Vagina (tissue), 2 donors: ENCODE measurements around the gene ARPIN. TPM values are rescaled to one million over a fixed set of nuclear protein-coding genes. Genes with fewer than 3 reads are reported as not detected.

Source experiments
- DNase-seq, 2 donors: peaks; one replicate each; pipeline ENCODE4 v3.0.0-alpha.2; 2017; ENCODE audit errors: extremely low spot score in 2 of 2
- H3K27ac ChIP-seq: fragments of 200-600 bp; sonication (generic); one replicate; pipeline ENCODE4 v1.5.1; 2019
- H3K27me3 ChIP-seq: fragments of 200-600 bp; sonication (generic); one replicate; pipeline ENCODE4 v1.5.1; 2019
- H3K36me3 ChIP-seq, 2 donors: fragments of 200-600 bp; sonication (generic); one replicate each; pipeline ENCODE4 v1.5.1; 2017 to 2019
- H3K4me1 ChIP-seq: fragments of 200-600 bp; sonication (generic); one replicate; pipeline ENCODE4 v1.5.1; 2019
- H3K4me3 ChIP-seq, 2 donors: fragments of 200-600 bp; sonication (generic); 1 replicate in 1 of 2; 2 replicates in 1 of 2; pipeline ENCODE4 v1.5.1; 2016 to 2019
- H3K9me3 ChIP-seq: fragments of 200-600 bp; sonication (generic); one replicate; pipeline ENCODE4 v1.5.1; 2019
- POLR2A ChIP-seq, 2 donors: fragments of 450-650 bp; IDR thresholded peaks; one replicate each; pipeline ENCODE4 v1.6.1; 2017; ENCODE audit warnings: antibody characterized with exemption in 2 of 2, mild to moderate bottlenecking in 2 of 2, moderate library complexity in 2 of 2
- POLR2AphosphoS5 ChIP-seq, 2 donors: sonication (generic); formaldehyde crosslinking; IDR thresholded peaks; one replicate each; pipeline ENCODE4 v1.9.0; 2017; ENCODE audit warnings: antibody characterized with exemption in 2 of 2, mild to moderate bottlenecking in 2 of 2, low read depth in 1 of 2; ENCODE audit not compliant: insufficient read depth in 1 of 2
- intact Hi-C: fragments of 100-400 bp; cut with DNase I; formaldehyde crosslinking; loops from one replicate; pipeline ENCODE4 v1.15.1; 2023
- total RNA-seq: library from RNA; depleted of rRNA; stranded (reverse); fragments of >200 nt; gene quantifications from one replicate; pipeline ENCODE4 v1.2.3, GENCODE V29; 2016
- TF ChIP-seq, protein P1 (sequence below), 3 experiments: fragments of 450-650 bp in 2 of 3; fragments of 200-600 bp in 1 of 3; sonication (generic) in 1 of 3; IDR thresholded peaks; one replicate each; pipeline ENCODE4 v1.5.1; 2017 to 2019; ENCODE audit warnings: antibody characterized with exemption in 3 of 3, mild to moderate bottlenecking in 2 of 3, moderate library complexity in 2 of 3

Gene ARPIN
- total RNA-seq, 1 donor from 2014 or later = 20.1 TPM

- peaks cover 0 to 34% of the 10 kb centered on the region in 2 donors for H3K36me3 ChIP-seq
- H3K27ac ChIP-seq = no peak overlapping the region
- no peak for DNase-seq
Observed at GRCh38 chr15:89864958-89865739, 47.6 kb downstream of the ARPIN start.

DNA sequence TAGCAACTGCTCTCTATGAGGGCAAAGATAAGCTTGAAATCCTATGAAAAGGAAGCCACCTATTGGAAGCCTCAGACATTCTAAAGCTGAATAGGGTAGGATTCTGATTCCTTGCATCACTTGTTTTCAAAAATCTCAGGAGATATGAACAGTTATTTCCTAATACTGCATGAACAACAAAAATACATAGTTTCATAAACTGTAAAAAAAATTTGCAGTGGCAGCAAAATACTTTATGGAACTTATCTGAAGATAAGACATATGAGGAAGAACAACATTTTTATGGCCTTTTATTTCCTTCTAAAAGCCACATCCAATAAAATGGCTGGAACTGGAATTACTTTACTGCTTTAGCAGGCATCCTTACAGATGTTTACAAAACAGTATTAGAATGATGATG, 48.8 kb downstream of the ARPIN start:
- Histone ChIP-seq H3K36me3 (peaks cover 0 to 33% of the 10 kb centered on the region in 2 donors), H3K4me3 (no peak overlapping the region), H3K27me3 (no peaks in the 10 kb centered on the region), H3K4me1 (no peaks in the 10 kb centered on the region), H3K27ac (no peak overlapping the region), H3K9me3 (no peaks in the 10 kb centered on the region)
- no peak for DNase-seq
- TF ChIP-seq, protein P1, sequence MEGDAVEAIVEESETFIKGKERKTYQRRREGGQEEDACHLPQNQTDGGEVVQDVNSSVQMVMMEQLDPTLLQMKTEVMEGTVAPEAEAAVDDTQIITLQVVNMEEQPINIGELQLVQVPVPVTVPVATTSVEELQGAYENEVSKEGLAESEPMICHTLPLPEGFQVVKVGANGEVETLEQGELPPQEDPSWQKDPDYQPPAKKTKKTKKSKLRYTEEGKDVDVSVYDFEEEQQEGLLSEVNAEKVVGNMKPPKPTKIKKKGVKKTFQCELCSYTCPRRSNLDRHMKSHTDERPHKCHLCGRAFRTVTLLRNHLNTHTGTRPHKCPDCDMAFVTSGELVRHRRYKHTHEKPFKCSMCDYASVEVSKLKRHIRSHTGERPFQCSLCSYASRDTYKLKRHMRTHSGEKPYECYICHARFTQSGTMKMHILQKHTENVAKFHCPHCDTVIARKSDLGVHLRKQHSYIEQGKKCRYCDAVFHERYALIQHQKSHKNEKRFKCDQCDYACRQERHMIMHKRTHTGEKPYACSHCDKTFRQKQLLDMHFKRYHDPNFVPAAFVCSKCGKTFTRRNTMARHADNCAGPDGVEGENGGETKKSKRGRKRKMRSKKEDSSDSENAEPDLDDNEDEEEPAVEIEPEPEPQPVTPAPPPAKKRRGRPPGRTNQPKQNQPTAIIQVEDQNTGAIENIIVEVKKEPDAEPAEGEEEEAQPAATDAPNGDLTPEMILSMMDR (IDR thresholded peaks at IDR 0.05) = no peak
- no peak for TF ChIP-seq POLR2A (IDR thresholded peaks at IDR 0.05)
- no peak for TF ChIP-seq POLR2AphosphoS5 (IDR thresholded peaks at IDR 0.05; ENCODE audit: insufficient read depth in 1 of 2, low read depth in 1 of 2)
- intact Hi-C loops = no loop called here

More at GRCh38 chr15:89864958-89865739, 47.6 kb downstream of the ARPIN start:
- intact Hi-C loops = no loop called here
- TF ChIP-seq, protein P1 (IDR thresholded peaks at IDR 0.05) = no peak
- H3K4me1 ChIP-seq = no peaks in the 10 kb centered on the region
- no peaks in the 10 kb centered on the region for H3K27me3 ChIP-seq
- H3K9me3 ChIP-seq = no peaks in the 10 kb centered on the region
- no peak overlapping the region for H3K4me3 ChIP-seq

DNA sequence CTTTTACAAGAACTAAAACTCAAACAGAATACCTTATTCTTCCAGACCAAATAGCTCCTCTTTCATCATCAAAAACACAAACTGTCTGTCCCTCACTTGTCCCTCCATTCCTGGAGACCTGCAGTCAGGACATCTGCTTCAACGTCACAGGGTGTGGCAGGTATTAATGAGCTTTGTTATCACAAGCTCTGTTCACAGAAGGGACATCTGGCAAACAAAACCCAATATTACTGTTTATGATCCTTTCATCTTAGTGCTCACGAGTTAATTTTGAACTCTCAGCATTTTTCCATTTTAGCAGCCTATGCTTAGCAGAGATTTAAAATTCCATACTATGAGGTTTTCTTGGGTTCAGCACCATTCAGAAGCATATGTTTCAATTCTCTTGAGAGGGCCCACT, 51.9 kb downstream of the ARPIN start:
- no peak overlapping the region for H3K27ac ChIP-seq
- TF ChIP-seq POLR2A (IDR thresholded peaks at IDR 0.05) (no peak), POLR2AphosphoS5 (IDR thresholded peaks at IDR 0.05; ENCODE audit: insufficient read depth in 1 of 2, low read depth in 1 of 2) (no peak)
- TF ChIP-seq, protein P1 (IDR thresholded peaks at IDR 0.05) = no peak
- H3K36me3 ChIP-seq = peaks cover 0 to 33% of the 10 kb centered on the region in 2 donors
- intact Hi-C loops = no loop called here
- no peak overlapping the region for H3K4me3 ChIP-seq
- H3K27me3 ChIP-seq = no peaks in the 10 kb centered on the region
- no peaks in the 10 kb centered on the region for H3K4me1 ChIP-seq
- DNase-seq = no peak
- H3K9me3 ChIP-seq = no peaks in the 10 kb centered on the region

- no peaks in the 10 kb centered on the region for H3K9me3 ChIP-seq
- no peaks in the 10 kb centered on the region for H3K4me1 ChIP-seq
- no peak for DNase-seq
- no peak overlapping the region for H3K27ac ChIP-seq
- intact Hi-C loops = no loop called here
- no peaks in the 10 kb centered on the region for H3K27me3 ChIP-seq
- no peak overlapping the region for H3K4me3 ChIP-seq
- peaks cover 0 to 33% of the 10 kb centered on the region in 2 donors for H3K36me3 ChIP-seq
- no peak for TF ChIP-seq POLR2A (IDR thresholded peaks at IDR 0.05)
- TF ChIP-seq, protein P1 (IDR thresholded peaks at IDR 0.05) = no peak
- TF ChIP-seq POLR2AphosphoS5 (IDR thresholded peaks at IDR 0.05; ENCODE audit: insufficient read depth in 1 of 2, low read depth in 1 of 2) = no peak
Observed at GRCh38 chr15:89860431-89860830, 52.3 kb downstream of the ARPIN start.
